ENCODE measurements around the gene PTPRT.

- no peak for TF ChIP-seq CTCF (conservative IDR thresholded peaks at IDR 0.05 in 1 of 2, IDR thresholded peaks at IDR 0.05 in 1 of 2; ENCODE audit: low read depth in 1 of 2, low read length in 2 of 2)
- TF ChIP-seq EZH2 (IDR thresholded peaks at IDR 0.05; ENCODE audit: low read length, missing control alignments): no peak
Measured at GRCh38 chr20:42267793-42268384, 921.8 kb downstream of the PTPRT start.
